ENCODE results near the gene COL11A1. TPM values are rescaled to one million over a fixed set of nuclear protein-coding genes. Genes with fewer than 3 reads are reported as not detected.

The COL11A1 gene
- total RNA-seq (2022; extraction: Qiagen RNA extraction; ENCODE audit: low read depth) = 1.3 to 3.8 TPM (median 2.3 TPM) in 5 replicates

GRCh38 chr1:103108376-103109150 lies at the start of gene COL11A1:
Gene COL11A1, minus strand, starts transcription at chr1:103108522. Its CDS starts 344 bp downstream, at chr1:103108178.

Measured in A549 treated with RU486 at 1 μM for 4 hours (cell line).